Upper lobe of left lung (tissue), 4 donors: ENCODE results near the gene IFNGR2.

Source experiments
- EP300 ChIP-seq, 4 donors: sonication (generic); formaldehyde crosslinking; IDR thresholded peaks; one replicate each; pipeline ENCODE4 v1.5.1; 2017; ENCODE audit warnings: antibody characterized with exemption in 4 of 4, control low read depth in 2 of 4
- POLR2A ChIP-seq, 4 donors: fragments of 450-650 bp; IDR thresholded peaks; one replicate each; pipeline ENCODE4 v1.5.1; 2016 to 2017; ENCODE audit warnings: antibody characterized with exemption in 4 of 4, mild to moderate bottlenecking in 2 of 4
- POLR2AphosphoS5 ChIP-seq, 2 donors: sonication (generic); formaldehyde crosslinking; IDR thresholded peaks; one replicate each; pipeline ENCODE4 v1.5.1; 2017; ENCODE audit warnings: antibody characterized with exemption in 2 of 2
- TF ChIP-seq, protein P1 (sequence below), 6 experiments: fragments of 450-650 bp in 4 of 6; fragments of 200-600 bp in 2 of 6; sonication (generic) in 2 of 6; IDR thresholded peaks; one replicate each; pipeline ENCODE4 v1.5.1; 2016 to 2019; ENCODE audit warnings: antibody characterized with exemption in 6 of 6

DNA sequence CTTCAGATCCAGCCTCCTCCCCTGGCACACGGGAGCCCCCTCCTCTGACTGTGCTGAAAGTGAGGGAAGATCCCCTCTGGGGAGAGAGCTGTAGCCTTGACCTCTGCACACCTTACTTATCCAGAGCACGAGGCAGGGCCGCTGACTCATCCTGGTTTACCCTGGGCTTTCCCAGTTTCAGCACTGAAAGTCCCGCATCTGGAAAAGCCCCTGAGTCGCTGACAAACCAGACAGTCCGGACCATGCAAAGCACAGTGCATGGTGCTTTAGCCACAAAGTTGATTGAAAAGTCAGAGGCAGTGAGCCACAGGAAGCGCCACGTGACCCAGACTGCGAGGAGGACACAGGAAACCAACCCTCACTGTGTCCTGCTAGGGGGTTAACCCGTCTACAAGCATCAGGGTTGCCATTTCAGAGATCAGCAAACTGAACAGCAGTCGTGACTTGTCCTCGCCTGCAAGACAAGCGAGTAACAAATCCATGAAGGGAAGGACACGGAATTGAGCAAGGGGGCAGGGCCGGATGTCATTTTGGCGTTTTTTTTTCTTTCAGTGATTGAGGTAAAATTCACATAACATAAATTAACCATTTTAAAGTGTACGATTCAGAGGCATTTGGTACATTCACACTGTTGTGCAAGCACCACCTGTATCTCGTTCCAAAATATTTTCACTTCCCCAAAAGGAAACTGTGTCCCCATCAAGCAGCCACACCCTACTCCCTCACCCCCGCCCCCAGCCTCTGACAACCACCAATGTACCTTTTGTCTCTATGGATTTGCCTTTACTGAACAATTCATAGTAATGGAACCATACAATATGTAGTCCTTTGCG lies 19.9 kb upstream of the IFNGR2 start:
- TF ChIP-seq POLR2A (IDR thresholded peaks at IDR 0.05) (peak in 1 of 4 donors; percentile 41), POLR2AphosphoS5 (IDR thresholded peaks at IDR 0.05) (peak; percentile 47 to 56), EP300 (IDR thresholded peaks at IDR 0.05) (peak in 2 of 4 donors; percentile 34 to 80)
- TF ChIP-seq, protein P1, sequence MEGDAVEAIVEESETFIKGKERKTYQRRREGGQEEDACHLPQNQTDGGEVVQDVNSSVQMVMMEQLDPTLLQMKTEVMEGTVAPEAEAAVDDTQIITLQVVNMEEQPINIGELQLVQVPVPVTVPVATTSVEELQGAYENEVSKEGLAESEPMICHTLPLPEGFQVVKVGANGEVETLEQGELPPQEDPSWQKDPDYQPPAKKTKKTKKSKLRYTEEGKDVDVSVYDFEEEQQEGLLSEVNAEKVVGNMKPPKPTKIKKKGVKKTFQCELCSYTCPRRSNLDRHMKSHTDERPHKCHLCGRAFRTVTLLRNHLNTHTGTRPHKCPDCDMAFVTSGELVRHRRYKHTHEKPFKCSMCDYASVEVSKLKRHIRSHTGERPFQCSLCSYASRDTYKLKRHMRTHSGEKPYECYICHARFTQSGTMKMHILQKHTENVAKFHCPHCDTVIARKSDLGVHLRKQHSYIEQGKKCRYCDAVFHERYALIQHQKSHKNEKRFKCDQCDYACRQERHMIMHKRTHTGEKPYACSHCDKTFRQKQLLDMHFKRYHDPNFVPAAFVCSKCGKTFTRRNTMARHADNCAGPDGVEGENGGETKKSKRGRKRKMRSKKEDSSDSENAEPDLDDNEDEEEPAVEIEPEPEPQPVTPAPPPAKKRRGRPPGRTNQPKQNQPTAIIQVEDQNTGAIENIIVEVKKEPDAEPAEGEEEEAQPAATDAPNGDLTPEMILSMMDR (IDR thresholded peaks at IDR 0.05) = no peak
